Mesenchymal stem cell (in vitro differentiated cells and primary cell): ENCODE data around the gene COG3.

Source experiments
- DNase-seq: peaks from one replicate; pipeline ENCODE4 v3.0.0-alpha.2; 2013
- H2AFZ ChIP-seq: one replicate; pipeline ENCODE4 v1.6.1; 2013; ENCODE audit warnings: low read depth, mild to moderate bottlenecking, control low read depth, inconsistent platforms, low read length, moderate library complexity
- H2AK5ac ChIP-seq: 2 replicates; pipeline ENCODE4 v1.6.1; 2013; ENCODE audit warnings: low read length, moderate library complexity, mild to moderate bottlenecking, inconsistent platforms; ENCODE audit not compliant: severe bottlenecking
- H2BK120ac ChIP-seq: one replicate; pipeline ENCODE4 v1.6.1; 2013; ENCODE audit warnings: low read depth, mild to moderate bottlenecking, inconsistent platforms, low read length, moderate library complexity
- H2BK12ac ChIP-seq, 2 experiments: one replicate each; pipeline ENCODE4 v1.6.1; 2013; ENCODE audit warnings: inconsistent platforms in 2 of 2, low read length in 2 of 2, mild to moderate bottlenecking in 2 of 2, moderate library complexity in 2 of 2, control low read depth in 1 of 2
- H2BK15ac ChIP-seq: one replicate; pipeline ENCODE4 v1.6.1; 2013; ENCODE audit warnings: mild to moderate bottlenecking, low read depth, inconsistent platforms; ENCODE audit not compliant: poor library complexity, severe bottlenecking
- H2BK5ac ChIP-seq: 2 replicates; pipeline ENCODE4 v1.6.1; 2013; ENCODE audit warnings: low read depth, mild to moderate bottlenecking, low read length, control low read depth, inconsistent platforms; ENCODE audit not compliant: poor library complexity, severe bottlenecking
- H3K14ac ChIP-seq, 2 experiments: one replicate each; pipeline ENCODE4 v1.6.1; 2013; ENCODE audit warnings: inconsistent platforms in 2 of 2, low read length in 2 of 2, control low read depth in 1 of 2, mild to moderate bottlenecking in 1 of 2, moderate library complexity in 1 of 2
- H3K18ac ChIP-seq, 2 experiments: one replicate each; pipeline ENCODE4 v1.6.1; 2013; ENCODE audit warnings: inconsistent platforms in 2 of 2, low read length in 2 of 2, control low read depth in 1 of 2, low read depth in 1 of 2, mild to moderate bottlenecking in 1 of 2
- H3K23ac ChIP-seq, 2 experiments: one replicate each; pipeline ENCODE4 v1.6.1; 2013; ENCODE audit warnings: inconsistent platforms in 2 of 2, low read length in 2 of 2, mild to moderate bottlenecking in 2 of 2, moderate library complexity in 2 of 2, control low read depth in 1 of 2
- H3K27ac ChIP-seq: 2 replicates; pipeline ENCODE4 v1.5.1; 2013; ENCODE audit warnings: mild to moderate bottlenecking, moderate library complexity, low read length, control low read depth, inconsistent platforms; ENCODE audit not compliant: poor library complexity, severe bottlenecking
- H3K27me3 ChIP-seq, 2 experiments: 2 replicates each; pipeline versions ENCODE4 v1.6.1 to v1.7.0; 2013; ENCODE audit warnings: low read length in 2 of 2, mild to moderate bottlenecking in 2 of 2, moderate library complexity in 2 of 2, control low read depth in 1 of 2, inconsistent platforms in 1 of 2; ENCODE audit not compliant: control insufficient read depth in 1 of 2, insufficient read depth in 1 of 2
- H3K36me3 ChIP-seq, 2 experiments: 2 replicates each; pipeline versions ENCODE4 v1.6.1 to v1.7.0; 2013; ENCODE audit warnings: low read length in 2 of 2, control low read depth in 1 of 2, inconsistent platforms in 1 of 2, low read depth in 1 of 2, mild to moderate bottlenecking in 1 of 2; ENCODE audit not compliant: insufficient read depth in 2 of 2, control insufficient read depth in 1 of 2
- H3K4ac ChIP-seq, 2 experiments: one replicate each; pipeline ENCODE4 v1.6.1; 2013; ENCODE audit warnings: inconsistent platforms in 2 of 2, low read length in 2 of 2, mild to moderate bottlenecking in 2 of 2, moderate library complexity in 2 of 2, control low read depth in 1 of 2, low read depth in 1 of 2
- H3K4me1 ChIP-seq: 2 replicates; pipeline ENCODE4 v1.6.1; 2013; ENCODE audit warnings: low read depth, low read length, control low read depth; ENCODE audit not compliant: control insufficient read depth, insufficient read depth
- H3K4me2 ChIP-seq: 2 replicates; pipeline ENCODE4 v1.6.1; 2013; ENCODE audit warnings: low read length, mild to moderate bottlenecking, inconsistent platforms; ENCODE audit not compliant: poor library complexity, severe bottlenecking
- H3K4me3 ChIP-seq, 2 experiments: 2 replicates each; pipeline versions ENCODE4 v1.5.1 to v1.7.0; 2013; ENCODE audit warnings: low read length in 2 of 2, mild to moderate bottlenecking in 2 of 2, control low read depth in 1 of 2, low read depth in 1 of 2; ENCODE audit not compliant: insufficient read depth in 1 of 2
- H3K79me1 ChIP-seq: replicated peaks from 2 replicates; pipeline ENCODE4 v1.6.1; 2013; ENCODE audit warnings: mild to moderate bottlenecking, control low read depth, low read length, inconsistent platforms; ENCODE audit not compliant: poor library complexity, severe bottlenecking
- H3K9ac ChIP-seq: 2 replicates; pipeline ENCODE4 v1.7.0; 2013; ENCODE audit warnings: mild to moderate bottlenecking, low read length, moderate library complexity
- H3K9me3 ChIP-seq: 2 replicates; pipeline ENCODE4 v1.7.0; 2013; ENCODE audit warnings: mild to moderate bottlenecking, low read length; ENCODE audit not compliant: control insufficient read depth
- H4K8ac ChIP-seq: one replicate; pipeline ENCODE4 v1.6.1; 2013; ENCODE audit warnings: inconsistent platforms, mild to moderate bottlenecking, low read length, moderate library complexity
- H4K91ac ChIP-seq: one replicate; pipeline ENCODE4 v1.6.1; 2013; ENCODE audit warnings: mild to moderate bottlenecking, low read length, inconsistent platforms
- WGBS: methylation state at CpG from one replicate; pipeline ENCODE4 v1.1.7; 2013; ENCODE audit warnings: mixed read lengths; 5-methylcytosine and 5-hydroxymethylcytosine counted together

COG3 gene

GRCh38 chr13:45447050-45447661 lies 17.6 kb upstream of the COG3 start:
- H3K27me3 ChIP-seq = peaks cover 0 to 3% of the 10 kb centered on the region in 2 experiments
- WGBS = 87% methylated on average over 9 of the region's 9 CpGs
- DNase-seq = no peak
- H4K91ac ChIP-seq = no peak overlapping the region
- no peak overlapping the region for H4K8ac ChIP-seq
- H3K36me3 ChIP-seq = no peaks in the 10 kb centered on the region
- no peak overlapping the region for H2AFZ ChIP-seq
- no peak overlapping the region for H2BK12ac ChIP-seq
- peak overlapping the region; percentile 40 for H2AK5ac ChIP-seq
- H2BK15ac ChIP-seq = no peak overlapping the region
- H3K4me1 ChIP-seq = peaks cover 9% of the 10 kb centered on the region
- no peak overlapping the region for H2BK5ac ChIP-seq
- no peaks in the 10 kb centered on the region for H3K9me3 ChIP-seq
- H3K27ac ChIP-seq = peak overlapping the region; percentile 53
- no peak overlapping the region for H2BK120ac ChIP-seq
- no peaks in the 10 kb centered on the region for H3K79me1 ChIP-seq
- H3K4me3 ChIP-seq = no peak overlapping the region
- H3K18ac ChIP-seq = no peak overlapping the region
- no peak overlapping the region for H3K4me2 ChIP-seq
- H3K4ac ChIP-seq = no peak overlapping the region
- peak overlapping the region in 1 of 2 experiments; percentile 23 for H3K23ac ChIP-seq
- H3K14ac ChIP-seq = no peak overlapping the region
- H3K9ac ChIP-seq = no peak overlapping the region

GRCh38 chr13:45448965-45449559 lies 15.7 kb upstream of the COG3 start:
- peaks cover 0 to 3% of the 10 kb centered on the region in 2 experiments for H3K27me3 ChIP-seq
- no peak overlapping the region for H2BK120ac ChIP-seq
- 87% methylated on average over 1 of the region's 1 CpG for WGBS
- H3K9ac ChIP-seq = no peak overlapping the region
- H3K4me1 ChIP-seq = peaks cover 9% of the 10 kb centered on the region
- H3K23ac ChIP-seq = no peak overlapping the region
- H3K4me2 ChIP-seq = no peak overlapping the region
- H3K27ac ChIP-seq = peak overlapping the region; percentile 10
- no peak overlapping the region for H3K4me3 ChIP-seq
- no peak overlapping the region for H4K8ac ChIP-seq
- no peak for DNase-seq
- H2AK5ac ChIP-seq = no peak overlapping the region
- no peak overlapping the region for H3K18ac ChIP-seq
- H3K14ac ChIP-seq = no peak overlapping the region
- no peaks in the 10 kb centered on the region for H3K36me3 ChIP-seq
- no peaks in the 10 kb centered on the region for H3K9me3 ChIP-seq
- H2BK5ac ChIP-seq = no peak overlapping the region
- no peak overlapping the region for H3K4ac ChIP-seq
- H2BK15ac ChIP-seq = no peak overlapping the region
- H4K91ac ChIP-seq = no peak overlapping the region
- no peaks in the 10 kb centered on the region for H3K79me1 ChIP-seq
- no peak overlapping the region for H2BK12ac ChIP-seq
- no peak overlapping the region for H2AFZ ChIP-seq

GRCh38 chr13:45451282-45451681 lies 13.5 kb upstream of the COG3 start:
- DNase-seq = no peak
- peaks cover 11% of the 10 kb centered on the region for H3K4me1 ChIP-seq
- H3K27me3 ChIP-seq = peaks cover 0 to 3% of the 10 kb centered on the region in 2 experiments
- no peak overlapping the region for H2BK5ac ChIP-seq
- no peaks in the 10 kb centered on the region for H3K9me3 ChIP-seq
- WGBS = 82% methylated on average over 2 of the region's 4 CpGs
- H3K4ac ChIP-seq = no peak overlapping the region
- H4K8ac ChIP-seq = no peak overlapping the region
- no peak overlapping the region for H3K14ac ChIP-seq
- no peak overlapping the region for H2BK12ac ChIP-seq
- H2BK15ac ChIP-seq = no peak overlapping the region
- H3K4me2 ChIP-seq = no peak overlapping the region
- no peak overlapping the region for H3K4me3 ChIP-seq
- H2AFZ ChIP-seq = no peak overlapping the region
- H2AK5ac ChIP-seq = no peak overlapping the region
- no peaks in the 10 kb centered on the region for H3K79me1 ChIP-seq
- H3K23ac ChIP-seq = no peak overlapping the region
- no peak overlapping the region for H3K27ac ChIP-seq
- H3K9ac ChIP-seq = no peak overlapping the region
- H2BK120ac ChIP-seq = no peak overlapping the region
- no peak overlapping the region for H3K18ac ChIP-seq
- H3K36me3 ChIP-seq = no peaks in the 10 kb centered on the region
- H4K91ac ChIP-seq = no peak overlapping the region

GRCh38 chr13:45454204-45454603 lies 10.5 kb upstream of the COG3 start:
- H2AK5ac ChIP-seq = no peak overlapping the region
- no peak overlapping the region for H2BK15ac ChIP-seq
- peaks cover 3% of the 10 kb centered on the region for H3K4me1 ChIP-seq
- H3K4me3 ChIP-seq = no peak overlapping the region
- H4K8ac ChIP-seq = no peak overlapping the region
- no peaks in the 10 kb centered on the region for H3K36me3 ChIP-seq
- peak overlapping the region in 1 of 2 experiments; percentile 41 for H3K14ac ChIP-seq
- H3K23ac ChIP-seq = no peak overlapping the region
- no peaks in the 10 kb centered on the region for H3K79me1 ChIP-seq
- no peak overlapping the region for H2AFZ ChIP-seq
- no peak overlapping the region for H4K91ac ChIP-seq
- no peak overlapping the region for H3K4me2 ChIP-seq
- H3K9me3 ChIP-seq = no peaks in the 10 kb centered on the region
- WGBS = 71% methylated on average over 7 of the region's 7 CpGs
- no peak overlapping the region for H3K27ac ChIP-seq
- DNase-seq = no peak
- no peaks in the 10 kb centered on the region for H3K27me3 ChIP-seq
- H2BK12ac ChIP-seq = no peak overlapping the region
- no peak overlapping the region for H3K4ac ChIP-seq
- no peak overlapping the region for H3K18ac ChIP-seq
- no peak overlapping the region for H3K9ac ChIP-seq
- H2BK5ac ChIP-seq = no peak overlapping the region
- no peak overlapping the region for H2BK120ac ChIP-seq
